GM19043 (cell line): Measurements from ENCODE around the gene MAFG.

Experiments
- ATAC-seq: cut with Tn5 transposase; IDR thresholded peaks from one replicate; pipeline ENCODE4 v1.9.1; 2021; ENCODE audit warnings: low read depth; ENCODE audit not compliant: unreplicated experiment

MAFG gene

GRCh38 chr17:81901167-81902022, 26.1 kb downstream of the MAFG start:
- no peak for ATAC-seq

GRCh38 chr17:81900181-81900820, 27.2 kb downstream of the MAFG start:
- ATAC-seq: no peak

- no peak for ATAC-seq
Measured at GRCh38 chr17:81899514-81900166, 27.9 kb downstream of the MAFG start.

- no peak for ATAC-seq
Measured at GRCh38 chr17:81898885-81899284, 28.6 kb downstream of the MAFG start.

- no peak for ATAC-seq
Measured at GRCh38 chr17:81898029-81898866, 29.3 kb downstream of the MAFG start.

GRCh38 chr17:81895400-81895799, 32.1 kb downstream of the MAFG start:
- no peak for ATAC-seq

GRCh38 chr17:81891303-81891552, 36.3 kb downstream of the MAFG start:
- peak; percentile 2 for ATAC-seq

- ATAC-seq: no peak
Measured at GRCh38 chr17:81890447-81891302, 36.9 kb downstream of the MAFG start.

GRCh38 chr17:81889602-81890001, 37.9 kb downstream of the MAFG start:
- ATAC-seq: no peak

- ATAC-seq: no peak
Measured at GRCh38 chr17:81888988-81889595, 38.4 kb downstream of the MAFG start.

GRCh38 chr17:81888105-81888987, 39.2 kb downstream of the MAFG start:
- no peak for ATAC-seq

GRCh38 chr17:81885869-81886548, 41.5 kb downstream of the MAFG start:
- ATAC-seq: no peak

- no peak for ATAC-seq
Measured at GRCh38 chr17:81885454-81885853, 42.1 kb downstream of the MAFG start.

GRCh38 chr17:81884968-81885367, 42.6 kb downstream of the MAFG start:
- ATAC-seq: no peak

- no peak for ATAC-seq
Measured at GRCh38 chr17:81884520-81884919, 43.0 kb downstream of the MAFG start.

- no peak for ATAC-seq
Measured at GRCh38 chr17:81879121-81879520, 48.4 kb downstream of the MAFG start.

- ATAC-seq: no peak
Measured at GRCh38 chr17:81878294-81878693, 49.2 kb downstream of the MAFG start.

GRCh38 chr17:81877569-81877968, 50.0 kb downstream of the MAFG start:
- ATAC-seq: no peak
